Measurements from ENCODE around the gene GBX2. TPM values are rescaled to one million over a fixed set of nuclear protein-coding genes. Genes with fewer than 3 reads are reported as not detected.

The GBX2 gene
- total RNA-seq, 2 donors from 2014 or later, result not detected

- Histone ChIP-seq H3K27me3 (peaks cover 0 to 51% of the 10 kb centered on the region in 2 donors), H3K4me3 (no peak overlapping the region)
- 5 to 19% methylated on average over 9 to 20 of the region's 20 CpGs for WGBS, 2 donors
These were observed 9.4 kb upstream of the GBX2 start for GRCh38 chr2:236177604-236177966.

GRCh38 chr2:236176951-236177350, 8.8 kb upstream of the GBX2 start:
- no peak overlapping the region for H3K27ac ChIP-seq
- DNase-seq (no peak), ATAC-seq (no peak)
- peaks cover 30% of the 10 kb centered on the region for H3K4me1 ChIP-seq
- no peaks in the 10 kb centered on the region for H3K36me3 ChIP-seq (replicated peaks in 1 of 2; ENCODE audit: insufficient read depth in 1 of 2, low read depth in 2 of 2)
- no peaks in the 10 kb centered on the region for H3K9me3 ChIP-seq
- H3K27me3 ChIP-seq, result peaks cover 0 to 57% of the 10 kb centered on the region in 2 donors
- WGBS, 2 donors, result 40 to 41% methylated on average over 19 to 20 of the region's 21 CpGs
- TF ChIP-seq POLR2A (IDR thresholded peaks at IDR 0.05) (no peak), CTCF (IDR thresholded peaks at IDR 0.05) (no peak)
- no peak overlapping the region for H3K4me3 ChIP-seq
- intact Hi-C loops (cut with DNase I), result loop anchor here (5.0 kb wide), 1 partner anchor 410 kb away; no protein-coding TSS in a partner anchor

More at GRCh38 chr2:236177604-236177966, 9.4 kb upstream of the GBX2 start:
- ATAC-seq (peak; percentile 46), DNase-seq (peak; percentile 24 to 57 (median 44))
- no peak overlapping the region for H3K27ac ChIP-seq
- no peaks in the 10 kb centered on the region for H3K9me3 ChIP-seq
- intact Hi-C loops (cut with DNase I), result loop anchor here (5.0 kb wide), 1 partner anchor 410 kb away; no protein-coding TSS in a partner anchor
- peaks cover 27% of the 10 kb centered on the region for H3K4me1 ChIP-seq
- H3K36me3 ChIP-seq (replicated peaks in 1 of 2; ENCODE audit: insufficient read depth in 1 of 2, low read depth in 2 of 2), result no peaks in the 10 kb centered on the region
- TF ChIP-seq CTCF (IDR thresholded peaks at IDR 0.05), result peak in 3 of 7 experiments; percentile 2 to 29 (median 24)
- no peak for TF ChIP-seq POLR2A (IDR thresholded peaks at IDR 0.05)

GRCh38 chr2:236176417-236176816, 8.2 kb upstream of the GBX2 start:
- intact Hi-C loops (cut with DNase I), result loop anchor here (5.0 kb wide), 1 partner anchor 409 kb away; no protein-coding TSS in a partner anchor
- ATAC-seq (no peak), DNase-seq (no peak)
- Histone ChIP-seq H3K9me3 (no peaks in the 10 kb centered on the region), H3K27me3 (peaks cover 0 to 63% of the 10 kb centered on the region in 2 donors), H3K27ac (no peak overlapping the region), H3K4me3 (no peak overlapping the region), H3K36me3 (replicated peaks in 1 of 2; ENCODE audit: insufficient read depth in 1 of 2, low read depth in 2 of 2) (no peaks in the 10 kb centered on the region), H3K4me1 (peaks cover 33% of the 10 kb centered on the region)
- TF ChIP-seq CTCF (IDR thresholded peaks at IDR 0.05) (peak in 5 of 7 experiments; percentile 12 to 36 (median 24)), POLR2A (IDR thresholded peaks at IDR 0.05) (no peak)
- 6 to 11% methylated on average over 7 of the region's 7 CpGs for WGBS, 2 donors

GRCh38 chr2:236175548-236176150, 7.5 kb upstream of the GBX2 start:
- Histone ChIP-seq H3K9me3 (no peaks in the 10 kb centered on the region), H3K27ac (no peak overlapping the region), H3K27me3 (peaks cover 0 to 68% of the 10 kb centered on the region in 2 donors), H3K4me1 (peaks cover 36% of the 10 kb centered on the region), H3K4me3 (no peak overlapping the region), H3K36me3 (replicated peaks in 1 of 2; ENCODE audit: insufficient read depth in 1 of 2, low read depth in 2 of 2) (no peaks in the 10 kb centered on the region)
- no peak for ATAC-seq
- WGBS, 2 donors, result 32 to 40% methylated on average over 6 of the region's 6 CpGs
- no peak for DNase-seq
- intact Hi-C loops (cut with DNase I), result loop anchor here (5.0 kb wide), 1 partner anchor 408 kb away; no protein-coding TSS in a partner anchor
- TF ChIP-seq POLR2A (IDR thresholded peaks at IDR 0.05), result no peak
- no peak for TF ChIP-seq CTCF (IDR thresholded peaks at IDR 0.05)
